Heart left ventricle (tissue), 16 donors: Measurements from ENCODE around the gene IL1RAP. TPM values are rescaled to one million over a fixed set of nuclear protein-coding genes. Genes with fewer than 3 reads are reported as not detected.

ENCODE experiments used
- ATAC-seq, 4 donors: fragments of 200-7000 bp; cut with Tn5 transposase; one replicate each; pipeline ENCODE4 v1.9.1; 2020 to 2022; ENCODE audit warnings: moderate library complexity in 4 of 4, mild to moderate bottlenecking in 3 of 4, moderate number of reproducible peaks in 1 of 4
- DNase-seq, 5 donors: peaks; one replicate each; pipeline ENCODE4 v3.0.0-alpha.2; 2020
- H3K27ac ChIP-seq, 12 donors: fragments of 200-600 bp; sonication (generic) in 4 of 12; one replicate each; pipeline versions ENCODE4 v1.5.0 to v1.8.0; 2016 to 2022; ENCODE audit warnings: mild to moderate bottlenecking in 2 of 12
- H3K27me3 ChIP-seq, 9 donors: fragments of 200-600 bp; sonication (generic) in 2 of 9; one replicate each; pipeline versions ENCODE4 v1.5.1 to v1.8.0; 2016 to 2022; ENCODE audit warnings: mild to moderate bottlenecking in 3 of 9
- H3K36me3 ChIP-seq, 9 donors: fragments of 200-600 bp; sonication (generic) in 2 of 9; one replicate each; pipeline versions ENCODE4 v1.5.0 to v1.8.0; 2018 to 2022; ENCODE audit warnings: mild to moderate bottlenecking in 2 of 9
- H3K4me1 ChIP-seq, 12 donors: fragments of 200-600 bp; sonication (generic) in 4 of 12; one replicate each; pipeline versions ENCODE4 v1.5.0 to v1.8.0; 2016 to 2022; ENCODE audit warnings: mild to moderate bottlenecking in 3 of 12
- H3K4me3 ChIP-seq, 12 donors: fragments of 200-600 bp; sonication (generic) in 4 of 12; one replicate each; pipeline versions ENCODE4 v1.5.0 to v1.8.0; 2017 to 2022; ENCODE audit warnings: mild to moderate bottlenecking in 9 of 12, moderate library complexity in 4 of 12
- H3K9me3 ChIP-seq, 12 donors: fragments of 200-600 bp; sonication (generic) in 4 of 12; one replicate each; pipeline versions ENCODE4 v1.5.0 to v1.8.0; 2016 to 2022; ENCODE audit warnings: mild to moderate bottlenecking in 1 of 12
- POLR2A ChIP-seq, 2 donors: fragments of 450-650 bp; IDR thresholded peaks; one replicate each; pipeline ENCODE4 v1.6.1; 2017; ENCODE audit warnings: antibody characterized with exemption in 2 of 2, mild to moderate bottlenecking in 2 of 2, moderate library complexity in 2 of 2
- WGBS, 4 donors: extraction: QIAGEN DNeasy Blood & Tissue Kit in 2 of 4; methylation state at CpG; one replicate each; pipeline versions ENCODE4 v1.1.5 to v1.1.7; 2013 to 2018; 5-methylcytosine and 5-hydroxymethylcytosine counted together
- intact Hi-C, 10 donors: fragments of 100-400 bp; cut with DNase I; formaldehyde crosslinking; loops; one replicate each; pipeline versions ENCODE4 v1.11.1 to v1.14.2; 2022
- polyA plus RNA-seq, 2 donors: library from polyadenylated mRNA; stranded (reverse); fragments of 200-250 nt; gene quantifications; one replicate each; pipeline ENCODE4 v1.2.3, GENCODE V29; 2013
- total RNA-seq, 9 donors: library from RNA; depleted of rRNA in 2 of 9; stranded (reverse); fragments of >200 nt in 2 of 9; fragmentation: NEBNext Ultra II Directional in 3 of 9; extraction: Animal tissue kit (Norgen Biotek cat#: 25700) in 3 of 9; gene quantifications; one replicate each; pipeline versions ENCODE4 v1.1.0 to v1.2.4, GENCODE V29; 2016 to 2023
- TF ChIP-seq, protein P1 (sequence below), 12 donors: fragments of 200-600 bp; sonication (generic) in 4 of 12; IDR thresholded peaks; one replicate each; pipeline versions ENCODE4 v1.5.0 to v1.8.0; 2018 to 2022; ENCODE audit warnings: antibody characterized with exemption in 12 of 12, mild to moderate bottlenecking in 5 of 12
- donor health status: ischemic (EF 13 %, LVEDD 7.1; RV severe dilation, severe dysfunction).
- donor health status: healthy with polysubstance abuse.
- donor health status: DM: no; HTN: yes; CAD: no.
- donor health status: DM: no; HTN: no; CAD: no.
- donor health status: ischemic (EF 25% LVEDD 6.9; RV normal size, moderate dysfunction).
- donor health status: ischemic (EF 25% LVEDD 5.7; RV mildly dilated, moderate dysfunction).
- donor health status: healthy.
- donor health status: DM: yes; HTN: yes; CAD: no.
- donor health status: ischemic (EF 35%, LVEDD 5.7; RV mildly dilated, moderate dysfunction).
- donor health status: nonischemic (EF 11% LVEDD 7.7; RV severe dilation, severe dysfunction).
- donor health status: DM: yes; HTN: yes; CAD: no.
- donor health status: PGD.
- donor health status: ischemic (EF 29% LVEDD 5.4; RV normal size, mild dysfunction).
- donor health status: nonischemic (EF 23%, LVEDD 6.1; RV moderate dilation, normal function).

Gene IL1RAP
- total and polyA plus RNA-seq, 11 donors, result 1.6 to 16.4 (median 8.2) TPM

DNA sequence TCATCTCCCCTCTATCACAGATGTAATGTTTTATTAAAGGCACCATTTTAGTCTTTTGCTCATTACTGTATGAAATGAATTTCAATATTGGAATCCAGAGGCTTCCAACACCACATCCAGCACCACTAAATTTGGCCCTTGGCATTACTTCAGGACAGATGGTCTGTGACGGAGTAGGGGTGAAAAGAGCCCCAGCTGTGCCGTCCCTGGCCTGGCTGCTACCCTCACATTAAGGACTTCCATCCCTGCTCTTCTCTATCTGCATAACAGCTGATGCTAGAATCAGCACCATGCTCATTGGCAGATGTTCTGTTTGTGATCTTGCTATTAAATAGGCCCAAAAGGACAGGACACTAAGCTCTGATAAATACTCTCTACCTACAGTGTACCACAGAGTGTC is 152.9 kb downstream of the IL1RAP start:
- Histone ChIP-seq H3K27ac (no peak overlapping the region), H3K9me3 (no peaks in the 10 kb centered on the region), H3K36me3 (no peaks in the 10 kb centered on the region), H3K4me3 (no peak overlapping the region), H3K27me3 (no peaks in the 10 kb centered on the region), H3K4me1 (no peaks in the 10 kb centered on the region)
- intact Hi-C loops, result no loop called here
- WGBS, 4 donors, result 67 to 80% (median 74%) methylated on average over 2 of the region's 2 CpGs
- ATAC-seq (no peak), DNase-seq (no peak)
- TF ChIP-seq POLR2A (IDR thresholded peaks at IDR 0.05), result no peak
- TF ChIP-seq, protein P1, sequence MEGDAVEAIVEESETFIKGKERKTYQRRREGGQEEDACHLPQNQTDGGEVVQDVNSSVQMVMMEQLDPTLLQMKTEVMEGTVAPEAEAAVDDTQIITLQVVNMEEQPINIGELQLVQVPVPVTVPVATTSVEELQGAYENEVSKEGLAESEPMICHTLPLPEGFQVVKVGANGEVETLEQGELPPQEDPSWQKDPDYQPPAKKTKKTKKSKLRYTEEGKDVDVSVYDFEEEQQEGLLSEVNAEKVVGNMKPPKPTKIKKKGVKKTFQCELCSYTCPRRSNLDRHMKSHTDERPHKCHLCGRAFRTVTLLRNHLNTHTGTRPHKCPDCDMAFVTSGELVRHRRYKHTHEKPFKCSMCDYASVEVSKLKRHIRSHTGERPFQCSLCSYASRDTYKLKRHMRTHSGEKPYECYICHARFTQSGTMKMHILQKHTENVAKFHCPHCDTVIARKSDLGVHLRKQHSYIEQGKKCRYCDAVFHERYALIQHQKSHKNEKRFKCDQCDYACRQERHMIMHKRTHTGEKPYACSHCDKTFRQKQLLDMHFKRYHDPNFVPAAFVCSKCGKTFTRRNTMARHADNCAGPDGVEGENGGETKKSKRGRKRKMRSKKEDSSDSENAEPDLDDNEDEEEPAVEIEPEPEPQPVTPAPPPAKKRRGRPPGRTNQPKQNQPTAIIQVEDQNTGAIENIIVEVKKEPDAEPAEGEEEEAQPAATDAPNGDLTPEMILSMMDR (IDR thresholded peaks at IDR 0.05), result no peak

DNA sequence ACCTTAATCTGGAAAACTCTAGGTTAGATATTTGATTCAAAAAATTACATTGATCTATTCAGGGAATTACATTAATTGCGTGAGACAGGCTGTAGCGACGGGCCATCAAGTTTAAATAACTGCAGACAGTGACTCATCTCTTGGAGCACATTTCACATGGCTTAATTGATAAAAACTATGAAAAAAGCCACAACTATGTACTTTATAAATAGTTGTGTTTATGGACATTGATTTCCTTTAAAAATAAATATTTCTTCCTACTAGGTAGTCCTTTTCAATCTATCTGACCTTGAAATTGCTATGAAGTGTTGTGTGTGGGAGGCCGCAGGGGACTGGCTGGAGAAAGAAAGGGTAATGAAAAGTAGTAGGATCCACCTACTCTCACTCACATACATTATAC is 157.8 kb downstream of the IL1RAP start:
- ATAC-seq (no peak), DNase-seq (no peak)
- Histone ChIP-seq H3K27ac (no peak overlapping the region), H3K9me3 (no peaks in the 10 kb centered on the region), H3K36me3 (no peaks in the 10 kb centered on the region), H3K4me3 (no peak overlapping the region), H3K27me3 (no peaks in the 10 kb centered on the region), H3K4me1 (no peaks in the 10 kb centered on the region)
- WGBS, 4 donors, result 75 to 93% (median 90%) methylated on average over 4 of the region's 4 CpGs
- intact Hi-C loops, result no loop called here
- TF ChIP-seq, protein P1 (IDR thresholded peaks at IDR 0.05), result no peak
- TF ChIP-seq POLR2A (IDR thresholded peaks at IDR 0.05), result no peak

DNA sequence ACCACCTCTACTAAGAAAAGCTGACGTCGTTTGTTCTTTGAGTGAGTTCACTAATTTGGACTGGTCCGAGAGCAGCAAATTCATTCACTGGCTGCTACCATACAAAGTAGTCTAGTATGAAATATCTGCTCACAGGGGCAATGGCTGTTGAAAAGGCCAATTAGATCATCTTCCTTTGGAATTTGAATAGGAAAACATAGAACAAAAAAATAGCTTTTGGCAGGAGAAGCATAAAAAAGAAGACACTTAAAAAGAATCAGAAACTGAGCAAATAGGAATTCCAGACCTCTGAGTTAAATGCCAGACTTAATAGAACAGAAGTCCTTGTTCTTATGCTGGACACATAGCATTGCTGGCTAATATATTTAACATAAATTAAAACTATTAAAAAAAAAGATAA is 159.3 kb downstream of the IL1RAP start:
- Histone ChIP-seq H3K4me3 (no peak overlapping the region), H3K27me3 (no peaks in the 10 kb centered on the region), H3K36me3 (no peaks in the 10 kb centered on the region), H3K27ac (no peak overlapping the region), H3K4me1 (no peaks in the 10 kb centered on the region), H3K9me3 (peaks cover 0 to 3% (median 0%) of the 10 kb centered on the region in 12 donors)
- 60 to 74% (median 67%) methylated on average over 3 of the region's 3 CpGs for WGBS, 4 donors
- ATAC-seq (no peak), DNase-seq (no peak)
- intact Hi-C loops, result no loop called here
- TF ChIP-seq, protein P1 (IDR thresholded peaks at IDR 0.05), result no peak
- no peak for TF ChIP-seq POLR2A (IDR thresholded peaks at IDR 0.05)

DNA sequence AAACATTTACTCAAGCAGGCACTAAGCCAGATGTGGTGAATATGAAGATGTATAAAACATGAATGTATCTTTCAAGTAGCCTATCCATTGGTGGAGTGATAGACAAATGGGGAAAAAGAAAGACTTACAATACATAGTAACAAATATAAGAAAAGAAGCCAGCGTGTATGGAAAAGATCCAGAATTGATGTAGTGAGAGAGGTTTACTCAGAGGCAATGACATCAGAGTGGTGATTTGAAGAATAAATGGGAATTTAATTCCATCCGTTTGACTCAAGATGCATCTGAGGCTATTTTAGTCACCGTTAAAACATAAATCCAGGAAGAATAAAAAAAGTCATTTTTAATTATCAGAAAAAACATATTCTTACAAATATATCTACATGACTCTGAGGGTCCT is 162.6 kb downstream of the IL1RAP start:
- Histone ChIP-seq H3K36me3 (no peaks in the 10 kb centered on the region), H3K9me3 (peaks cover 0 to 3% (median 0%) of the 10 kb centered on the region in 12 donors), H3K4me1 (no peaks in the 10 kb centered on the region), H3K4me3 (no peak overlapping the region), H3K27me3 (no peaks in the 10 kb centered on the region), H3K27ac (no peak overlapping the region)
- 71 to 85% (median 82%) methylated on average over 3 of the region's 3 CpGs for WGBS, 4 donors
- intact Hi-C loops, result no loop called here
- DNase-seq (no peak), ATAC-seq (no peak)
- TF ChIP-seq, protein P1 (IDR thresholded peaks at IDR 0.05), result no peak
- no peak for TF ChIP-seq POLR2A (IDR thresholded peaks at IDR 0.05)
